ENCODE measurements around the gene ATM. TPM values are rescaled to one million over a fixed set of nuclear protein-coding genes. Genes with fewer than 3 reads are reported as not detected.
"Not testable (repeated sequence)": the region's sequence is repeated elsewhere in the genome, so short reads cannot be mapped to it uniquely, and the experiment has no call there.

The ATM gene
- total RNA-seq, 1 donor from 2014 or later: 30.1 TPM

DNA sequence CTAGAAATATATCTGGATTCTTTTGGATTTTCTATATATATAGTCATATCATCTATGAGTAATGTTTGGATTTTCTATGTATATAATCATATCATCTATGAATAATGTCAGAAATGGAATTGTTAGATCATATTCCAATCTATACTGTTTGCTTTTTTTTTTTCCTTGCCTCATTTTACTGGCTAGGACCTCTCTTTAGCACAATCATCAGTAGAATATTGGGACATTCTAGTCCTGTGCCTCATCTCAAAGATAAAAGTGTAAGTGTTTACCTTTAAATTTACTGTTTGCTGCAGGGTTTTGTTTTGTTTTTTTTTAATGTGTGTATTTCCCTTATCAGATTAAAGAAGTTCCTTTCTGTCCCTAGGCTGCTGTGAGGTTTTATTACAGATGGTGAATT lies 147.4 kb downstream of the ATM start:
- DNase-seq: no peak
- Histone ChIP-seq H3K4me1 (peaks cover 9% of the 10 kb centered on the region), H3K9me3 (replicated peaks) (peaks cover 4% of the 10 kb centered on the region), H3K27me3 (ENCODE audit: low read depth) (no peaks in the 10 kb centered on the region), H3K27ac (replicated peaks) (no peak overlapping the region), H3K36me3 (peaks cover 24% of the 10 kb centered on the region), H3K4me3 (no peak overlapping the region)
- no peak for TF ChIP-seq CTCF (IDR thresholded peaks at IDR 0.05; ENCODE audit: borderline replicate concordance)
- intact Hi-C loops (cut with micrococcal nuclease): no loop called here

- Histone ChIP-seq H3K4me1 (peaks cover 9% of the 10 kb centered on the region), H3K27ac (replicated peaks) (no peak overlapping the region), H3K27me3 (ENCODE audit: low read depth) (no peaks in the 10 kb centered on the region), H3K36me3 (peaks cover 17% of the 10 kb centered on the region), H3K4me3 (no peak overlapping the region), H3K9me3 (replicated peaks) (peaks cover 4% of the 10 kb centered on the region)
- no peak for TF ChIP-seq CTCF (IDR thresholded peaks at IDR 0.05; ENCODE audit: borderline replicate concordance)
- intact Hi-C loops (cut with micrococcal nuclease): no loop called here
- DNase-seq: no peak
Measured at GRCh38 chr11:108370990-108371389, 148.1 kb downstream of the ATM start.

- DNase-seq; intact Hi-C loops (cut with micrococcal nuclease); H3K4me1 ChIP-seq; H3K4me3 ChIP-seq; H3K36me3 ChIP-seq; H3K9me3 ChIP-seq (replicated peaks); H3K27me3 ChIP-seq (ENCODE audit: low read depth); H3K27ac ChIP-seq (replicated peaks): not testable (repeated sequence)
Measured at GRCh38 chr11:108373505-108373904, 150.6 kb downstream of the ATM start.

- no peak for DNase-seq
- intact Hi-C loops (cut with micrococcal nuclease): no loop called here
- no peaks in the 10 kb centered on the region for H3K9me3 ChIP-seq (replicated peaks)
- no peaks in the 10 kb centered on the region for H3K4me1 ChIP-seq
- no peak overlapping the region for H3K27ac ChIP-seq (replicated peaks)
- no peaks in the 10 kb centered on the region for H3K27me3 ChIP-seq (ENCODE audit: low read depth)
- no peaks in the 10 kb centered on the region for H3K36me3 ChIP-seq
- no peak overlapping the region for H3K4me3 ChIP-seq
- TF ChIP-seq CTCF (IDR thresholded peaks at IDR 0.05; ENCODE audit: borderline replicate concordance): no peak
Measured at GRCh38 chr11:108388576-108388975, 165.7 kb downstream of the ATM start.

DNA sequence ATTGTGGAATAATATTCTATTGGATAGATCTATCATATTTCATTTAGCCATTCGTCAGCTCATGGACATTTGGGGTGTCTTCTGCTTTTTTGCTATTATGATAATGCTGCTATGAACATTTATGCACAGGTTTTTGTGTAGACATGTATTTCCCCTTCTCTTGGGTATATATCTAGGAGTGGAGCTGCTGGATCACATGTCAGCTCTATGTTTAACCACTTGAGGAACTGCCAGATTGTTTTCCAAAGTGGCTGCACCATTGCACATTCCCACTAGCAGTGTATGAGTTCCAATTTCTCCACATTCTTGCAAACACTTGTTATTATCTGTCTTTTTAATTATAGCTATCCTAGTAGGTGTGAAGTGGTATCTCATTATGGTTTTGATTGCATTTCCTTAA lies 169.5 kb downstream of the ATM start:
- no peaks in the 10 kb centered on the region for H3K36me3 ChIP-seq
- no peak overlapping the region for H3K27ac ChIP-seq (replicated peaks)
- intact Hi-C loops (cut with micrococcal nuclease): loop anchor here (10.0 kb wide), 1 partner anchor 62 kb away; no protein-coding TSS in a partner anchor
- H3K27me3 ChIP-seq (ENCODE audit: low read depth): no peaks in the 10 kb centered on the region
- no peak for TF ChIP-seq CTCF (IDR thresholded peaks at IDR 0.05; ENCODE audit: borderline replicate concordance)
- H3K4me3 ChIP-seq: no peak overlapping the region
- no peaks in the 10 kb centered on the region for H3K9me3 ChIP-seq (replicated peaks)
- H3K4me1 ChIP-seq: no peaks in the 10 kb centered on the region
- DNase-seq: no peak

DNA sequence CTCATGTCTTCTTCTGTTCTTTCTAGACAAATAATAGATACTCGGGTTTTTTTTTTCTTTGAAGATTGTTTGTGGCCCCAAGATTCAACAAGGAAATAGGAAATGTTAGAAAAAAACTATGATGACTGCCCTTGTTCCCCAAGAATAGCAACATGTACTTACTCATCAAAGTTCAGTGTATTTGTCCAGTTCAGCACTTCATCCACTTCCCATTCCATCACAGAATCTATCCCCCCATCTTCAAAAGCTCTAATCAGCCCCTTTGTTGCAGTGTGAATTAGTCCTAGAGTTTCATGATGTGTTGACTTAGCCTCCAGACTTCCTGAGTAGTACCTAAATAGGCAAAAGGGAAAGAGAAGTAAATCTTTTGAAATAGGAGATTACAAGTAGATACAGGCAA lies 170.2 kb downstream of the ATM start:
- Histone ChIP-seq H3K27me3 (ENCODE audit: low read depth) (no peaks in the 10 kb centered on the region), H3K4me3 (no peak overlapping the region), H3K9me3 (replicated peaks) (no peaks in the 10 kb centered on the region), H3K36me3 (no peaks in the 10 kb centered on the region), H3K27ac (replicated peaks) (no peak overlapping the region), H3K4me1 (no peaks in the 10 kb centered on the region)
- TF ChIP-seq CTCF (IDR thresholded peaks at IDR 0.05; ENCODE audit: borderline replicate concordance): no peak
- no peak for DNase-seq
- intact Hi-C loops (cut with micrococcal nuclease): loop anchor here (10.0 kb wide), 1 partner anchor 62 kb away; no protein-coding TSS in a partner anchor
